ENCODE measurements around the gene PRDM16.

PRDM16 gene

GRCh38 chr1:3433596-3434320 lies 364.8 kb downstream of the PRDM16 start:
- no peaks in the 10 kb centered on the region for H3K9me3 Mint-ChIP-seq
- H3K27me3 Mint-ChIP-seq: no peaks in the 10 kb centered on the region
- no peaks in the 10 kb centered on the region for H3K36me3 Mint-ChIP-seq (ENCODE audit: low read depth)
- no peak overlapping the region for H3K4me3 Mint-ChIP-seq
- no peaks in the 10 kb centered on the region for H3K4me1 Mint-ChIP-seq (ENCODE audit: low read depth)
- intact Hi-C loops (cut with micrococcal nuclease): no loop called here
- H3K27ac Mint-ChIP-seq: no peak overlapping the region

GRCh38 chr1:3434406-3435110 lies 365.6 kb downstream of the PRDM16 start:
- H3K27ac Mint-ChIP-seq: no peak overlapping the region
- no peaks in the 10 kb centered on the region for H3K27me3 Mint-ChIP-seq
- H3K9me3 Mint-ChIP-seq: no peaks in the 10 kb centered on the region
- no peaks in the 10 kb centered on the region for H3K36me3 Mint-ChIP-seq (ENCODE audit: low read depth)
- no peaks in the 10 kb centered on the region for H3K4me1 Mint-ChIP-seq (ENCODE audit: low read depth)
- no peak overlapping the region for H3K4me3 Mint-ChIP-seq
- intact Hi-C loops (cut with micrococcal nuclease): no loop called here

- no peaks in the 10 kb centered on the region for H3K36me3 Mint-ChIP-seq (ENCODE audit: low read depth)
- H3K9me3 Mint-ChIP-seq: no peaks in the 10 kb centered on the region
- H3K27me3 Mint-ChIP-seq: peaks cover 2% of the 10 kb centered on the region
- H3K27ac Mint-ChIP-seq: no peak overlapping the region
- H3K4me3 Mint-ChIP-seq: no peak overlapping the region
- H3K4me1 Mint-ChIP-seq (ENCODE audit: low read depth): no peaks in the 10 kb centered on the region
- intact Hi-C loops (cut with micrococcal nuclease): no loop called here
Observed at GRCh38 chr1:3435666-3436065, 366.7 kb downstream of the PRDM16 start.

- intact Hi-C loops (cut with micrococcal nuclease): no loop called here
- Mint-ChIP-seq H3K27me3 (peaks cover 4% of the 10 kb centered on the region), H3K27ac (no peak overlapping the region), H3K4me3 (no peak overlapping the region), H3K36me3 (ENCODE audit: low read depth) (no peaks in the 10 kb centered on the region), H3K4me1 (ENCODE audit: low read depth) (no peaks in the 10 kb centered on the region), H3K9me3 (no peaks in the 10 kb centered on the region)
Observed at GRCh38 chr1:3436451-3436850, 367.4 kb downstream of the PRDM16 start.

- H3K27ac Mint-ChIP-seq: no peak overlapping the region
- no peak overlapping the region for H3K4me3 Mint-ChIP-seq
- H3K4me1 Mint-ChIP-seq (ENCODE audit: low read depth): no peaks in the 10 kb centered on the region
- no peaks in the 10 kb centered on the region for H3K9me3 Mint-ChIP-seq
- peaks cover 4% of the 10 kb centered on the region for H3K27me3 Mint-ChIP-seq
- no peaks in the 10 kb centered on the region for H3K36me3 Mint-ChIP-seq (ENCODE audit: low read depth)
- intact Hi-C loops (cut with micrococcal nuclease): no loop called here
Observed at GRCh38 chr1:3436901-3437300, 367.9 kb downstream of the PRDM16 start.

GRCh38 chr1:3438661-3439180 lies 369.7 kb downstream of the PRDM16 start:
- Mint-ChIP-seq H3K4me1 (ENCODE audit: low read depth) (no peaks in the 10 kb centered on the region), H3K4me3 (no peak overlapping the region), H3K36me3 (ENCODE audit: low read depth) (no peaks in the 10 kb centered on the region), H3K27ac (no peak overlapping the region), H3K27me3 (peaks cover 8% of the 10 kb centered on the region), H3K9me3 (no peaks in the 10 kb centered on the region)
- intact Hi-C loops (cut with micrococcal nuclease): no loop called here

- Mint-ChIP-seq H3K4me1 (ENCODE audit: low read depth) (no peaks in the 10 kb centered on the region), H3K27me3 (peaks cover 8% of the 10 kb centered on the region), H3K27ac (no peak overlapping the region), H3K36me3 (ENCODE audit: low read depth) (no peaks in the 10 kb centered on the region), H3K9me3 (no peaks in the 10 kb centered on the region), H3K4me3 (no peak overlapping the region)
- intact Hi-C loops (cut with micrococcal nuclease): no loop called here
Observed at GRCh38 chr1:3439346-3440299, 370.6 kb downstream of the PRDM16 start.

GRCh38 chr1:3440300-3440681 lies 371.3 kb downstream of the PRDM16 start:
- no peaks in the 10 kb centered on the region for H3K9me3 Mint-ChIP-seq
- H3K4me3 Mint-ChIP-seq: no peak overlapping the region
- H3K36me3 Mint-ChIP-seq (ENCODE audit: low read depth): no peaks in the 10 kb centered on the region
- no peaks in the 10 kb centered on the region for H3K4me1 Mint-ChIP-seq (ENCODE audit: low read depth)
- peaks cover 8% of the 10 kb centered on the region for H3K27me3 Mint-ChIP-seq
- intact Hi-C loops (cut with micrococcal nuclease): no loop called here
- no peak overlapping the region for H3K27ac Mint-ChIP-seq

- H3K4me3 Mint-ChIP-seq: no peak overlapping the region
- H3K27ac Mint-ChIP-seq: no peak overlapping the region
- H3K9me3 Mint-ChIP-seq: no peaks in the 10 kb centered on the region
- H3K27me3 Mint-ChIP-seq: peaks cover 8% of the 10 kb centered on the region
- H3K36me3 Mint-ChIP-seq (ENCODE audit: low read depth): no peaks in the 10 kb centered on the region
- intact Hi-C loops (cut with micrococcal nuclease): no loop called here
- H3K4me1 Mint-ChIP-seq (ENCODE audit: low read depth): no peaks in the 10 kb centered on the region
Observed at GRCh38 chr1:3440711-3441409, 371.9 kb downstream of the PRDM16 start.

- Mint-ChIP-seq H3K27ac (no peak overlapping the region), H3K9me3 (no peaks in the 10 kb centered on the region), H3K36me3 (ENCODE audit: low read depth) (no peaks in the 10 kb centered on the region), H3K4me1 (ENCODE audit: low read depth) (no peaks in the 10 kb centered on the region), H3K4me3 (no peak overlapping the region), H3K27me3 (peaks cover 8% of the 10 kb centered on the region)
- intact Hi-C loops (cut with micrococcal nuclease): no loop called here
Observed at GRCh38 chr1:3441410-3441847, 372.4 kb downstream of the PRDM16 start.

- Mint-ChIP-seq H3K36me3 (ENCODE audit: low read depth) (no peaks in the 10 kb centered on the region), H3K4me1 (ENCODE audit: low read depth) (no peaks in the 10 kb centered on the region), H3K9me3 (no peaks in the 10 kb centered on the region), H3K27ac (no peak overlapping the region), H3K27me3 (peaks cover 8% of the 10 kb centered on the region), H3K4me3 (no peak overlapping the region)
- intact Hi-C loops (cut with micrococcal nuclease): no loop called here
Observed at GRCh38 chr1:3441880-3442279, 372.9 kb downstream of the PRDM16 start.

GRCh38 chr1:3442331-3442730 lies 373.3 kb downstream of the PRDM16 start:
- H3K27me3 Mint-ChIP-seq: peaks cover 8% of the 10 kb centered on the region
- H3K4me3 Mint-ChIP-seq: no peak overlapping the region
- intact Hi-C loops (cut with micrococcal nuclease): no loop called here
- H3K27ac Mint-ChIP-seq: no peak overlapping the region
- no peaks in the 10 kb centered on the region for H3K9me3 Mint-ChIP-seq
- H3K4me1 Mint-ChIP-seq (ENCODE audit: low read depth): no peaks in the 10 kb centered on the region
- H3K36me3 Mint-ChIP-seq (ENCODE audit: low read depth): no peaks in the 10 kb centered on the region

- H3K27me3 Mint-ChIP-seq: peaks cover 8% of the 10 kb centered on the region
- no peaks in the 10 kb centered on the region for H3K4me1 Mint-ChIP-seq (ENCODE audit: low read depth)
- intact Hi-C loops (cut with micrococcal nuclease): no loop called here
- H3K9me3 Mint-ChIP-seq: no peaks in the 10 kb centered on the region
- H3K36me3 Mint-ChIP-seq (ENCODE audit: low read depth): no peaks in the 10 kb centered on the region
- H3K27ac Mint-ChIP-seq: no peak overlapping the region
- H3K4me3 Mint-ChIP-seq: no peak overlapping the region
Observed at GRCh38 chr1:3442901-3443300, 373.9 kb downstream of the PRDM16 start.

All from dendritic cell treated with granulocyte-macrophage colony-stimulating factor and Interleukin-4, amounts not matched to agents 40 ng/mL and 50 ng/mL, for 4 days (primary cell).